Measurements from ENCODE around the gene LTBR.

Gene LTBR

DNA sequence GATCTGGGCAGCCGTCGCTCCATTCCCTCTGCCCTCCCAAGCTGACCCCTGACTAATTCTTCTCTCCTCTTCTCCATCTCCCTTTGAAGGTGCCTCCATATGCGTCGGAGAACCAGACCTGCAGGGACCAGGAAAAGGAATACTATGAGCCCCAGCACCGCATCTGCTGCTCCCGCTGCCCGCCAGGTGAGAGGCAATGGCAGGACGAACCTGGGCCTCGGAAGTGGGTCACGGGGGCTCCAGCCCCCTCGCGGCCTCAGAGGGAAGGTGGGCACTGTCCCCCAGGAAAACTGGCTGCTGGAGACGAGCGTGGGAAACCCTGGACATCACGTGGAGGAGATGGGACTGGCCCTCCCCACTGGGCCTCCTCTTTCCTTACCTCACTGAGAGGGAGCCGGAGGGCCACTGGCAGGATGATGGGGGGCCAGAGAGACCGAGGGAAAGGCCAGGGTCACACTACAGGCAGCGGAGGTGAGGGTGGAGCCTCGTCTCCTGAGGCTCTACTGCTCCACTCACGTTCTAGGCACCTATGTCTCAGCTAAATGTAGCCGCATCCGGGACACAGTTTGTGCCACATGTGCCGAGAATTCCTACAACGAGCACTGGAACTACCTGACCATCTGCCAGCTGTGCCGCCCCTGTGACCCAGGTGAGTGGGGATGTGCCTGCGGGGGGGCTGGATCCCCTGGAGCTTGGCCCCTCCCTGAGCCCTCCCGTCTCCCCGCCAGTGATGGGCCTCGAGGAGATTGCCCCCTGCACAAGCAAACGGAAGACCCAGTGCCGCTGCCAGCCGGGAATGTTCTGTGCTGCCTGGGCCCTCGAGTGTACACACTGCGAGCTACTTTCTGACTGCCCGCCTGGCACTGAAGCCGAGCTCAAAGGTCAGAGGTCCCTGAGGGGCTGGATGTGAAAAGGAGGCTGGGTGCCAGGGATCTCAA, 806 bp downstream of the LTBR start:
- H3K27ac ChIP-seq = no peak overlapping the region
- DNase-seq (ENCODE audit: low read depth, low spot score) = no peak
- no peak overlapping the region for H3K9ac ChIP-seq (ENCODE audit: insufficient read length)
- H3K36me3 ChIP-seq (ENCODE audit: insufficient read depth, low read length) = no peaks in the 10 kb centered on the region
- H3K9me3 ChIP-seq (ENCODE audit: low read depth, low read length) = no peaks in the 10 kb centered on the region
- TF ChIP-seq POLR2AphosphoS5 (IDR thresholded peaks at IDR 0.05; ENCODE audit: borderline replicate concordance, low read depth, low read length) = no peak
- no peak for TF ChIP-seq FOXP2 (optimal IDR thresholded peaks at IDR 0.05; ENCODE audit: control extremely low read depth, extremely low read length, insufficient read depth)
- no peak for TF ChIP-seq EZH2 (IDR thresholded peaks at IDR 0.05)
- H3K4me3 ChIP-seq = no peak overlapping the region

GRCh38 chr12:6386038-6386437, 2.1 kb downstream of the LTBR start:
- Histone ChIP-seq H3K9me3 (ENCODE audit: low read depth, low read length) (no peaks in the 10 kb centered on the region), H3K4me3 (no peak overlapping the region), H3K9ac (ENCODE audit: insufficient read length) (no peak overlapping the region), H3K36me3 (ENCODE audit: insufficient read depth, low read length) (no peaks in the 10 kb centered on the region), H3K27ac (no peak overlapping the region)
- DNase-seq (ENCODE audit: low read depth, low spot score) = no peak
- TF ChIP-seq FOXP2 (optimal IDR thresholded peaks at IDR 0.05; ENCODE audit: control extremely low read depth, extremely low read length, insufficient read depth) (no peak), EZH2 (IDR thresholded peaks at IDR 0.05) (no peak), POLR2AphosphoS5 (IDR thresholded peaks at IDR 0.05; ENCODE audit: borderline replicate concordance, low read depth, low read length) (no peak)

GRCh38 chr12:6386491-6386890, 2.5 kb downstream of the LTBR start:
- Histone ChIP-seq H3K36me3 (ENCODE audit: insufficient read depth, low read length) (no peaks in the 10 kb centered on the region), H3K9me3 (ENCODE audit: low read depth, low read length) (no peaks in the 10 kb centered on the region), H3K9ac (ENCODE audit: insufficient read length) (no peak overlapping the region), H3K27ac (no peak overlapping the region), H3K4me3 (no peak overlapping the region)
- TF ChIP-seq EZH2 (IDR thresholded peaks at IDR 0.05) = no peak
- TF ChIP-seq FOXP2 (optimal IDR thresholded peaks at IDR 0.05; ENCODE audit: control extremely low read depth, extremely low read length, insufficient read depth) = no peak
- no peak for TF ChIP-seq POLR2AphosphoS5 (IDR thresholded peaks at IDR 0.05; ENCODE audit: borderline replicate concordance, low read depth, low read length)
- DNase-seq (ENCODE audit: low read depth, low spot score) = no peak

DNA sequence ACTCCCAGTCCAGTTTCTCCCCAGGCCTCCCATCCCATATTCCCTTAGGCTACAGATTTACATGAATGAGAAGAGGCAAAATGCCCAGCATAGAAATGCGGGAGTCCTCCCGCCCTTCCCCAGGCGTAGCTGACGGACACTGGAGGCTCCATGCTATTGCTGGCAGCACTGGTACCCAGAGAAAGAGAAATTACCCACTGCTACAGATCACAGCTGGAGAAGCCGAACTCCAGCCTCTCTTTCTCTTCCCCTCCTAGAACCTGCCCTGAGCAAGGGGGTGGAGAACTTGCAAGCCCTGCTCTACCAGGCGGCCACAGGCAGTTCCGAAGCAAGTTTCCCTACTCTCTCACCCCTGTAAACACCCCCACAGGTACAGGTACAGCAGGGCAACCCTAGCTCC, 3.6 kb downstream of the LTBR start:
- Histone ChIP-seq H3K9ac (ENCODE audit: insufficient read length) (no peak overlapping the region), H3K9me3 (ENCODE audit: low read depth, low read length) (no peaks in the 10 kb centered on the region), H3K4me3 (no peak overlapping the region), H3K27ac (no peak overlapping the region), H3K36me3 (ENCODE audit: insufficient read depth, low read length) (no peaks in the 10 kb centered on the region)
- TF ChIP-seq EZH2 (IDR thresholded peaks at IDR 0.05) = no peak
- TF ChIP-seq FOXP2 (optimal IDR thresholded peaks at IDR 0.05; ENCODE audit: control extremely low read depth, extremely low read length, insufficient read depth) = no peak
- TF ChIP-seq POLR2AphosphoS5 (IDR thresholded peaks at IDR 0.05; ENCODE audit: borderline replicate concordance, low read depth, low read length) = no peak
- DNase-seq (ENCODE audit: low read depth, low spot score) = no peak

DNA sequence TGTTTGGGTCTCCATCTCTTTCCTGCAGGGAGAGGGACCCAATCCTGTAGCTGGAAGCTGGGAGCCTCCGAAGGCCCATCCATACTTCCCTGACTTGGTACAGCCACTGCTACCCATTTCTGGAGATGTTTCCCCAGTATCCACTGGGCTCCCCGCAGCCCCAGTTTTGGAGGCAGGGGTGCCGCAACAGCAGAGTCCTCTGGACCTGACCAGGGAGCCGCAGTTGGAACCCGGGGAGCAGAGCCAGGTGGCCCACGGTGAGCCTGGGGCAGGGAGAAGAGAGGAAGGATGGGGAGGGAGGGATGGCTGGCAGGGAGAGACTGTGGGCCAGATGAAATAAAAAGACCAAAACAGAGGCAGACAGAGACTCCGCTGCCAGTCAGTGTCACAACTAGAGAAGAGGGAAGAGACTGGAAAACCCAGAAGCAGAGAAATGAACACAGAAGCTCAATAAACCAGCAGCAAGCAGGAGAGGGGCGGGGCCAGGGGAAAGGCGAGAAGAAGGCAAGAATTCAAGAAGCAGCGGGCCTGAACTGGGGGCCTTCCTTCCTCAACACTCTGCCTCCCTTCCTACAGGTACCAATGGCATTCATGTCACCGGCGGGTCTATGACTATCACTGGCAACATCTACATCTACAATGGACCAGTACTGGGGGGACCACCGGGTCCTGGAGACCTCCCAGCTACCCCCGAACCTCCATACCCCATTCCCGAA, 6.3 kb downstream of the LTBR start:
- H3K36me3 ChIP-seq (ENCODE audit: insufficient read depth, low read length) = no peaks in the 10 kb centered on the region
- DNase-seq (ENCODE audit: low read depth, low spot score) = no peak
- no peaks in the 10 kb centered on the region for H3K9me3 ChIP-seq (ENCODE audit: low read depth, low read length)
- no peak overlapping the region for H3K4me3 ChIP-seq
- TF ChIP-seq FOXP2 (optimal IDR thresholded peaks at IDR 0.05; ENCODE audit: control extremely low read depth, extremely low read length, insufficient read depth) (no peak), POLR2AphosphoS5 (IDR thresholded peaks at IDR 0.05; ENCODE audit: borderline replicate concordance, low read depth, low read length) (no peak), EZH2 (IDR thresholded peaks at IDR 0.05) (no peak)
- H3K27ac ChIP-seq = no peak overlapping the region
- no peak overlapping the region for H3K9ac ChIP-seq (ENCODE audit: insufficient read length)

- Histone ChIP-seq H3K4me3 (no peak overlapping the region), H3K36me3 (ENCODE audit: insufficient read depth, low read length) (no peaks in the 10 kb centered on the region), H3K9me3 (ENCODE audit: low read depth, low read length) (no peaks in the 10 kb centered on the region), H3K9ac (ENCODE audit: insufficient read length) (no peak overlapping the region), H3K27ac (no peak overlapping the region)
- no peak for DNase-seq (ENCODE audit: low read depth, low spot score)
- TF ChIP-seq EZH2 (IDR thresholded peaks at IDR 0.05) = no peak
- TF ChIP-seq FOXP2 (optimal IDR thresholded peaks at IDR 0.05; ENCODE audit: control extremely low read depth, extremely low read length, insufficient read depth) = no peak
- no peak for TF ChIP-seq POLR2AphosphoS5 (IDR thresholded peaks at IDR 0.05; ENCODE audit: borderline replicate concordance, low read depth, low read length)
Observed at GRCh38 chr12:6391013-6391412, 7.1 kb downstream of the LTBR start.

- Histone ChIP-seq H3K4me3 (no peak overlapping the region), H3K9me3 (ENCODE audit: low read depth, low read length) (no peaks in the 10 kb centered on the region), H3K27ac (no peak overlapping the region), H3K36me3 (ENCODE audit: insufficient read depth, low read length) (no peaks in the 10 kb centered on the region), H3K9ac (ENCODE audit: insufficient read length) (no peak overlapping the region)
- TF ChIP-seq FOXP2 (optimal IDR thresholded peaks at IDR 0.05; ENCODE audit: control extremely low read depth, extremely low read length, insufficient read depth) = no peak
- TF ChIP-seq EZH2 (IDR thresholded peaks at IDR 0.05) = no peak
- TF ChIP-seq POLR2AphosphoS5 (IDR thresholded peaks at IDR 0.05; ENCODE audit: borderline replicate concordance, low read depth, low read length) = no peak
- DNase-seq (ENCODE audit: low read depth, low spot score) = no peak
Observed at GRCh38 chr12:6392504-6392903, 8.5 kb downstream of the LTBR start.

DNA sequence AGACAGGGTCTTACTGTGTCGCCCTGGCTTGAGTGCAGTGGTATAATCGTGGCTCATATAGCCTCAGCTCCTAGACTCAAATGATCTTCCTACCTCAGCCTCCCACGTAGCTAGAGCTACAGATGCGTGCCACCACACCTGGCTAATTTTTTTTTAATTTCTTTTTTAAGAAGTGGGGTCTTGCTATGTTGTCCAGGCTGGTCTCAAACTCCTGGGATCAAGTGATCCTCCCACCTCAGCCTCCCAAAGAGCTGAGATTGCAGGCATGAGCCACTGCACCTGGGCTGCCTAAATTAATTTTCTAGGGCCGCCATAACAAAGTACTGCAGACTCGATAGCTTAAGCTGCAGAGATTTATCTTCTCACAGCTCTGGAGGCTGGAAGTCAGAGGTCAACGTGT, 9.1 kb downstream of the LTBR start:
- H3K4me3 ChIP-seq = no peak overlapping the region
- no peak overlapping the region for H3K27ac ChIP-seq
- TF ChIP-seq POLR2AphosphoS5 (IDR thresholded peaks at IDR 0.05; ENCODE audit: borderline replicate concordance, low read depth, low read length) (no peak), FOXP2 (optimal IDR thresholded peaks at IDR 0.05; ENCODE audit: control extremely low read depth, extremely low read length, insufficient read depth) (no peak), EZH2 (IDR thresholded peaks at IDR 0.05) (no peak)
- no peak for DNase-seq (ENCODE audit: low read depth, low spot score)
- H3K9ac ChIP-seq (ENCODE audit: insufficient read length) = no peak overlapping the region
- no peaks in the 10 kb centered on the region for H3K9me3 ChIP-seq (ENCODE audit: low read depth, low read length)
- H3K36me3 ChIP-seq (ENCODE audit: insufficient read depth, low read length) = no peaks in the 10 kb centered on the region

Data from SK-N-MC (cell line).